COLO668 (cell line): ENCODE data around the gene DAND5.
A peak's percentile ranks its signal among the peaks of the same experiment; 100 is the strongest.
"Not testable (repeated sequence)": the region's sequence is repeated elsewhere in the genome, so short reads cannot be mapped to it uniquely, and the experiment has no call there.

Experiments
- DNase-seq: peaks from one replicate; lab custom pipeline; 2025; ENCODE audit not compliant: unreplicated experiment; lab: John Stamatoyannopoulos, UW

DAND5 gene

DNA sequence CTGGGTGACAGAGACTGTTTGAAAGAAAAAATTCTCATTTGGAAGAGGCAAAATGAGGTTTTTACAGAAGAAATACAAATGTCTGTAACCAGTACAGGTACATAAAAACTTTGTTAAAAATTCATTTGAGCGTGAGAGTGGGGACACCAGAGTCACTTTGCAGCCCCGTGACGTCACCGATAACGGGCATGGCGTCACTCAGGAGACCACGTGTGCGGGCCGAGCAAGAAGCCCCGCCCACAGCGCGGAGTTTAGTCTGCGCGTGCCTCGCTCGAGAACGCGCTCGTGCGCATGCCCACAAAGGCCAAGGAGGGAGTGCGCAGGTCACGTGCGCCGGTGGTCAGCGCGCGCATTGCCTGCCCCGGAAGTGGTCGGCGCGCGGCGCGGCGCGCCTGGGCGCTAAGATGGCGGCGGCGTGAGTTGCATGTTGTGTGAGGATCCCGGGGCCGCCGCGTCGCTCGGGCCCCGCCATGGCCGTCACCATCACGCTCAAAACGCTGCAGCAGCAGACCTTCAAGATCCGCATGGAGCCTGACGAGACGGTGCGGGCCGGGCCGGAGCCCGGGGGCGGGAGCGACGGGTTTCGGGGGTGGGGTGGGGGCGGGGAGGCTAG is 23.8 kb upstream of the DAND5 start, which contains the start of gene RAD23A:
Gene RAD23A (plus strand): TSS at position 384 of the 613 bp plus-strand sequence. CDS start 87 bp downstream, at position 471.
- DNase-seq = peak; percentile 99

DNA sequence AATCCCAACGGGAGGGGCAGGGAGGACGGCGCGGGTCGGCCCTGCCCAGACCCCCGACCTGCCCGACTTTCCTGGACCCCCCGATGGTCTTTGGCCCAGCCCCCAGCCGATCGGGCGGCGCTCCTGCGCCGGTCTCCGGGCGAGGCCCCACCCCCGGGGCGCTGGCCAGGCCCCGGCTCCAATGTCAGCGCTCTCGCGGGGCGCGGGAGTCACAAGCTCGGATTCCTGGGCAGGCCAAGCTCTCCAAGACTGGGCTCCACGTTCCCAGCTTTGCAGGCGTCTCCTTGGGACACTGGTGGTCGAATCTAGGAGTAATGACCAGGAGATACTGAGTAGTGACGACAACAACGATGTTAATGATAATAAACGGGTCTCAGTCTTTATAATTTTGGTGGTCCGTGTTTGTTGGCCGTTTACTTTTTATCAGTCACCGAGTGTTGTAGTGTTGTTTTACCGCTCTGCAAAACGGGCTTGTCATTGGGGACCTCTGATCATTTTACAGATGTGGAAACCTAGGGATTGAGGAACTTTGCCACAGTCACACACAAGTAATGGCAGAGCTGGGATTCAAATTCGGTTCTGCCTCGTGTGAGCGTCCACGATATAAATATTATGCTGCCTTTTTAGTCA is 23.2 kb upstream of the DAND5 start:
- DNase-seq = peak; percentile 88

DNA sequence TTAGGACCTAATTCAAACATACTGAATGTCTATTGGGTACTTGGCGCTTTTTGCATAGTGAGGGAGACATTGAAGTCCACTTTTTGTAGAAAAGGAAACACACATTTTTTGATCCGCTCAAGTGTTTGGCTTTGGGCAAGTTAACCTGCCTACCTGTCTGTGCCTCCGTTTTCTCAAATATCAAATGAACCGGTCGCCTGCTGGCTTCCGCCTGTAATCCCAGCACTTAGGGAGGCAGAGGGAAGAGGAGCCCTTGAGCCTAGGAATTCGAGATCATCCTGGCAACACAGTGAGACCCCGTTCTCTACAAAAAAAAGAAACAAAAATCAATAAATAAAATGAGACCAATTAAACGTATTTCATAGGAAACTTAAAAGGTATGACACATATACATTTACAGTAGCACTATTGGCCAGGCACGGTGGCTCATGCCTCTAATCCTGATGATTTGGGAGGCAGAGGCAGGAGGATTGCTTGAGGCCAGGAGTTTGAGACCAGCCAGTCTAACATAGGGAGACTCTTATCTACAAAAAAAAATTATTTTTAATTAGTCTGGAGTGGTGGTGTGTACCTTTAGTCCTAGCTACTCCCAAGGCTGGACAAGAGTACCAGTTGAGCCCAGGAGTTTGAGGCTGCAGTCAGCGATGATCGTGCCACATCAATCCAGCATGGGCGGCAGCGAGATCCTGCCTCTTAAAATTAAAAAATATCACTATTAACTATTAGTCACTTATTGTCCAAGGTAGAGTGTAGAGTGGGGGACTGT is 22.5 kb upstream of the DAND5 start:
- DNase-seq = peak; percentile 14

DNA sequence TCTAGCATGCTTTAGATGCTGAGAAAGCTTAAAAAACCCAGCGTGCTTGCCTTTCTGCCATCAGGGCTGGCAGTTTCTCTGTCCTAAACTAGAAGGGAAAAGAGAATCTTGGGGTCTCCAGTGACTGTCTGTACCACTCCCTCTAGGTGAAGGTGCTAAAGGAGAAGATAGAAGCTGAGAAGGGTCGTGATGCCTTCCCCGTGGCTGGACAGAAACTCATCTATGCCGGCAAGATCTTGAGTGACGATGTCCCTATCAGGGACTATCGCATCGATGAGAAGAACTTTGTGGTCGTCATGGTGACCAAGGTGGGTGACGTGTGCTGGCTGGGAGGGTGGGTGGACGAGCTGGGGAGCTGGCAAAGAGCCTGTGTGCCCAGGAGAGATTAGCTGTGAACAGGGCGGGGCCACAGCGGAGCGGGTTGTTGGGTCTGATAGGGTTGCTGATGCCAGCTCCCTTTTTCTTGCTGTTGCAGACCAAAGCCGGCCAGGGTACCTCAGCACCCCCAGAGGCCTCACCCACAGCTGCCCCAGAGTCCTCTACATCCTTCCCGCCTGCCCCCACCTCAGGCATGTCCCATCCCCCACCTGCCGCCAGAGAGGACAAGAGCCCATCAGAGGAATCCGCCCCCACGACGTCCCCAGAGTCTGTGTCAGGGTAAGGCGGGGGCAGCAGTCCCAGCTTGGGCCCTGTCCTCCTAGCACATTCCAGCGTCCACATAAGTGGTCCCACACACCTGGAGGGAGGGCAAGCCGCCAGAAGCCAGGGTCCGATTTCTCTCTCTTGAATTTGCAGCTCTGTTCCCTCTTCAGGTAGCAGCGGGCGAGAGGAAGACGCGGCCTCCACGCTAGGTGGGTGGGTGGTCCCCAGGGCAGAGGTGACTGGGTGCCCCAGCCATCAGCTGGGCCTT is 21.4 kb upstream of the DAND5 start:
- no peak for DNase-seq

DNA sequence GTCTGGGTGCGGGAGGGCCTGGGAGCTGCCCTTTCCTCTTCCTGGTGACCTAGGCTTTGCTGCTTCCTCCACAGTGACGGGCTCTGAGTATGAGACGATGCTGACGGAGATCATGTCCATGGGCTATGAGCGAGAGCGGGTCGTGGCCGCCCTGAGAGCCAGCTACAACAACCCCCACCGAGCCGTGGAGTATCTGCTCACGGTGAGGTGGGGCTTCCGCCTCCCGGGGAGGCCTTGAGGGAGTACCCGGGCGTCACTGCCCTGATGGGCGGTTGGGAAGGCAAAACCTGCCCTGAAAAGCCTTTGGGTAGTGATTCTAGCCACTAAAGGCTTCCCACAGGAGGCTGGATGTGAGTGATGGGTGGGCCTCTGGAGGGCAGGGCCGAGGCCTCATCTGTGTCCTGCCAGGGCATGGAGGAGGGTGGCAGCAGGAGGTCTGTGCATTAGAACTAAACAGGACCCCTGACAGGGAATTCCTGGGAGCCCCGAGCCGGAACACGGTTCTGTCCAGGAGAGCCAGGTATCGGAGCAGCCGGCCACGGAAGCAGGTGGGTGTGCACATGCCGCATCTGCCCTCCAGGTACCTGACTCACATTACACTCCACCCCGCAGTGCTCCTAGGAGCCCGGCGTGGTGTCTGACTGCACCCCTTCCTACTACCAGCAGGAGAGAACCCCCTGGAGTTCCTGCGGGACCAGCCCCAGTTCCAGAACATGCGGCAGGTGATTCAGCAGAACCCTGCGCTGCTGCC is 20.6 kb upstream of the DAND5 start:
- DNase-seq = no peak

DNA sequence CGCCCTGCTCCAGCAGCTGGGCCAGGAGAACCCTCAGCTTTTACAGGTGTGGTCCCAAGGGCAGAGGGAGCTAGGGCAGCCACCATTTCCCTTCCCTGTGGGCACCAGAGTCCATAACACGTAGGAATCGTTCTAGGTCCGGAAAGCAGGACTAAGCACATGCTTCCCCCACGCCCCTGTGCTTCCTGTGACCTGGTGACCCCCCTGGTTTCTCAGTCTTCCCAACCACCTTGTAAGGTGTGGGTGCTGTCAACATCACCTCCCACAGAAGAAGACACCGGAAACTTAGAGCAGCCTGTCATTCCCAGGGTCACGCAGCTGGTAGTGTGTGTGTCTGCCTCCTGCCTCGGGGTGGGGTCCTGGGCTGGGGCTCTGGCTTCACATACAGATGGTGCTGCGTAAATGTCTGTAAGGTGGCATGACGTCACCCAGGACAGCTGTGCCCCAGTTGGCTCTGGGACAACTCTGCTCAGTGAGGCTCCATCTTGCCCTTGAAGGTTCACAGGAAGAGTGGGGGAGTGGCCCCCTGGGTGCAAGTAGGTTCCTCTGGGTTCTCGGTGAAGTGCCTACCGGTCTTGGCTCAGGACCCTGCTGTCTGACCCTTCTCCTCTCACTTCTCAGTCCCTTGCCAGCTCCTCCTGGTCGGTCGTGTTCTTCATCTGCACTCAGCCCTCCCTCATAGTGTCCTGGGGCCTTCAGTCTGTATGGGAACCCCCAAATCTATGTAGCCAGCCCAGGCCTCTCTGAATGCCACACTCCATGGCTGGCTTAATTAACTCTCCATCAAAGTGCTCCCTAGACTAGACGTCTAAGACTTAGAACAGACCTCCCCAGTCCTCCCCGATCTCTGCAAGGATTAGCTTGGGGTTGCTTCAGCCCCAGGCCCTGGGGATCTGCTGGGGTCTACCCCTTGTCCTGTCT is 19.8 kb upstream of the DAND5 start:
- DNase-seq = no peak

DNA sequence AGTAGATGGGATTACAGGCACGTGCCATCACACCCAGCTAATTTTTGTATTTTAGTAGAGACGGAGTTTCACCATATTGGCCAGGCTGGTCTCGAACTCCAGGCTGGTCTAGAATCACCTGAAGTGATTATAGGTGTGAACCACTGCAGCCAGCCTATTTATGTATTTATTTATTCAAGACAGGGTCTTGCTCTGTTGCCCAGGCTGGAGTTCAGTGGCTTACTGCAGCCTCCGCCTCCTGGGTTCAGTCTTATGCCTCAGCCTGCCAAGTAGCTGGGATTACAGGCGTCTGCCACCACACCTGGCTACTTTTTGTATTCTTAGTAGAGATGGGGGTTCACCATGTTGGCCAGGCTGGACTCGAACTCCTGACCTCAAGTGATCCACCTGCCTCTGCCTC is 17.3 kb upstream of the DAND5 start:
- not testable (repeated sequence) for DNase-seq

DNA sequence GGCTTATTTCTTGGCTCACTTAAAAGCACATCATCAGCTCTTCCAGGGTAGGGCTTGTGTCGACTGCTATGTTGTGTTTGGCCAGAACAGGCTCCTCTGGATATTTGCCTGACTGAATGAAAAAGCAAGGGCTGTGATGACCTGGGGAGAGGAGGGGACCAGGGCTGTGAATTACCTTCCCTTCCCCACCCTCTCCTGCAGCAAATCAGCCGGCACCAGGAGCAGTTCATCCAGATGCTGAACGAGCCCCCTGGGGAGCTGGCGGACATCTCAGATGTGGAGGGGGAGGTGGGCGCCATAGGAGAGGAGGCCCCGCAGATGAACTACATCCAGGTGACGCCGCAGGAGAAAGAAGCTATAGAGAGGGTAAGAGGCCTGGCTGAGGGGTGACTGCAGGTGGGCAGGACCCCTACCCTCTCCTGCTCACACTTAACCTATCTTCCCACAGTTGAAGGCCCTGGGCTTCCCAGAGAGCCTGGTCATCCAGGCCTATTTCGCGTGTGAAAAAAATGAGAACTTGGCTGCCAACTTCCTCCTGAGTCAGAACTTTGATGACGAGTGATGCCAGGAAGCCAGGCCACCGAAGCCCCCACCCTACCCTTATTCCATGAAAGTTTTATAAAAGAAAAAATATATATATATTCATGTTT is 16.8 kb upstream of the DAND5 start:
- DNase-seq = no peak

DNA sequence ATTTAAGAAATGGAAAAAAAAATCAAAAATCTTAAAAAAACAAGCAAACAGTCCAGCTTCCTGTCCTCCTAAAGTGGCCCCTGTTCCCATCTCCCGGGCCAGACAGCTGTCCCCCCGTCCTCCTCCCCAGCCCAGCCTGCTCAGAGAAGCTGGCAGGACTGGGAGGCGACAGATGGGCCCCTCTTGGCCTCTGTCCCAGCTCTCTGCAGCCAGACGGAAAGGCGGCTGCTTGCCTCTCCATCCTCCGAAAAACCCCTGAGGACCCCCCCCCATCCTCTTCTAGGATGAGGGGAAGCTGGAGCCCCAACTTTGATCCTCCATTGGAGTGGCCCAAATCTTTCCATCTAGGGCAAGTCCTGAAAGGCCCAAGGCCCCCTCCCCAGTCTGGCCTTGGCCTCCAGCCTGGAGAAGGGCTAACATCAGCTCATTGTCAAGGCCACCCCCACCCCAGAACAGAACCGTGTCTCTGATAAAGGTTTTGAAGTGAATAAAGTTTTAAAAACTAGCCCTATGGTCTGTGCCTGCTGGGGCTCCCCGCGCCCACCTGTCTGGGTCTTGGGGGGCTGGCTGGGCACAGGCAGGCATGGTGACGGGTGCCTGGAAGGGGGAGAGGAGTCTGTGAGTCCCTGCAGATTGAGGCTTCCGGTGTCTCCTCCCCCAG is 16.1 kb upstream of the DAND5 start:
- no peak for DNase-seq

DNA sequence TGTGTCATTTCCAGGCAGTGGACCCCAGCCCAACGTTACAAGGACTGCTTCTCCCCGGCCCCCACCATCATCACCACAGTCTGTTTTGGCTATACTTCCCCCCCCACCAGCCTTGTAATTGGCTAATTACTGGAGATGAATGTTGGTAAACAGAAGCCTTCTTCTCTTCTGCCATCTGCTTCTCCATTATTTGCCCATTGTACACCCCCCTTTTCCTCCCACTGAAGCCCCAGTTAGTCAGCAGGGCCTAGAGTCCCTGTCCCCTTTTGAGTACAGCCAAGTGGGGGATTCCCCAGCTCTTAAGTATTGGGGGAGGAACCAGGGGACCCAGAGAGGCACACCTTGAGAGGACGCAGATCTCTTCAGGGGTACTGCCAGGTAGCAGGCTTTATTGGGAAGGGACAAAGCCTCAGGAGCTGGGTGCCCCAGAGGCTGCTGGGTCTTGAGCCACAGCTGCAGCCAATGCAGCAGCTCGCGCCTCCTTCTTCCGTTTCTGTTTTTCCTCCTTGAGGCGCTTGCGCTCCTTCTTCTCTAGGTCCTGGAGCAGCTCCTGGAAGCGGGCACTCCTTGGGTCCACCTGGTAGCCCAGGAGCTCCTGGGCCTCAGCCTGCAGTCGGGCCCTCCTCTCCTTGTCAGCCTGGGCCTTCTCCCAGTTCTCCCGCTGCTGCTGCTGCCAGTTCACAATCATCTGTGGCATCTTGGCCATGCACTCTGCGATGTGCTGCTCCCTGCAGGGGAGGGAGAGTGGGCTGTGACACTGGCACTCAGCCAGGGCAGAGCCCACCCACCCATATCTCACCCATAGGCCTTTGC is 15.4 kb upstream of the DAND5 start:
- no peak for DNase-seq

DNA sequence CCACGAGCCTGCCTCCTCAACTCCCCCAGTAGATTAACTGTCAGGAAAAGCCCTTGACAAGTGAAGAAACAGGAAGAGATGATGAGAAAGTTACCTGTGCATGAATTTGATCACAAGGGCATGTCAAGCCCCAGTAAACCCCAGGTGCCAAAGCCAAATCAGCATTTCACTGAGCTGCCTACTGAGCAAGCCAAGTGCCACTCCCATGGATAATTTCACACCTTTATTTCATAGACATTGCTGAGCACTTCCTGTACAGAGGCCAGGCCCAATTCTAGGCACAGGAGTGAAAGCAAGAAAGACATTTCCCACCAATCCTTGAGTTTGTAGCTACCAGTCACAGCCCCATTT is 14.8 kb upstream of the DAND5 start:
- no peak for DNase-seq

DNA sequence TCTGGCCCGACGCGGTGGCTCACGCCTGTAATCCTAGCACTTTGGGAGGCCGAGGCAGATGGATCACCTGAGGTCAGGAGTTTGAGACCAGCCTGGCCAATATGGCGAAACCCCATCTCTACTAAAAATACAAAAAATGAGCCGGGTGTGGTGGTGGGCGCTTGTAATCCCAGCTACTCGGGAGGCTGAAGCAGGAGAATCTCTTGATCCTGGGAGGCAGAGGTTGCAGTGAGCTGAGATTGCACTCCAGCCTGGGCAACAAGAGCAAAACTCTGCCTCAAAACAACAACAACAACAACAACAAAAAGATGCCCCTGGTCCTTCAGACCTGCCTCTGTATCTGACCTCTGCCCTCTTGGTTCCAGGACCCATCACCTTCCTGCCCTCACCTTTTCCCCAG is 13.8 kb upstream of the DAND5 start:
- not testable (repeated sequence) for DNase-seq

DNA sequence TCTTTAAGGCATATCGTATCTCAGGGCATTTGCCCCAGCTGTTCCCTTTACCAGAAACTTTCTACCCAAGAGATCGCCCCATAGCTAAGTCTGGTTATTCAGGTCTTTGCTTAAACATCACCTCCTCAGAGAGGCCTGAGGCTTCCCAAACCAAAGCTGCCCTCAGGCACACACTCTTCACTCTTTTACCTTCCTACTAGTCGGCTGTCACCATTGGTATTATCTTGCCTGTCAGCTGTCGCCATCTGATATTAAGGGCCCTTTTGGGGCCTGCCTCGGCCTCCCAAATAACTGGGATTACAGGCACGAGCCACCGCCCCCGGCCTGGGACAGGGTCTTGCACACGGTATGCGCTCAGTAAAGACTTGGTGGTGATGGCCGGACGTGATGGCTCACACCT is 13.4 kb upstream of the DAND5 start:
- DNase-seq = no peak

DNA sequence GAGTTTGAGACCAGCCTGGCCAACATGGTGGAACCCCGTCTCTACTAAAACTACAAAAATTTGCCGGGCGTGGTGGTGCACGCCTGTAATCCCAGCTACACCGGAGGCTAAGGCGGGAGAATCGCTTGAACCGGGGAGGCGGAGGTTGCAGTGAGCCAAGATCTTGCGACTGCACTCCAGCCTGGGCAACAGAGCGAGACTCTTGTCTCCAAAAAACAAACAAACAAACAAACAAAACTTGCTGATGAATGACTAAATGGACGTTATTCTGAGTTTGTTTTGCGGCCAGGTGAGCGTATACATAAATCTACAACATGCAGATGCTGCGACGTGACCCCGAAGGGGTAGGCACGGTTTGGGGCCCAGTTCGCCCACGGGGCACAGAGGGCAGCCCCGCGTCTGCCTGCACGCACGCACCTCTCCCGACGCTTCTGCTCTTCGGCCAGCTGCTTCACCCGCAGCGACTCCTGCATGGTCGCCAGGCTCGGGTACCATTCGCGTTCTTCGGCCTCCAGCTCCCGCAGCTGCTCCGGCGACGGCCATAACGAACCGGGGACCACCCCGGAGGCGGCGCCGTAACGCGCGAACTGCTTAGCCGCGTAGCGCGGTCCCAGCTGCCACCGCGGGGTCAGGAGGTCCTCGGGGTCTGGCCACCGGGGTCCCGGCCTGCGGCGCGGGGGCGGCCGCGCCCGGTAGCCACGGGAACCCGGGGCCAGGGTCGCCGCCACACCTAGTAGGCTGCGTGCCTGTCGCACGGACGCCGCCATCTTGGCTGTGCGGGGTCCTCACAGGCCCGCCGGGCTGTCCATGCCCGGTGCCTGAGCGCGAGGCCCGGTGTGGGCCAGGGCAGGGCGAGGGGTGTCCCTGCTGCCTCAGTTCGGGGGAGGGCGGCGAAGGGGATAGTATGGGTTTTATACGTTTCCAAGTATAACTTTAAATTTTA is 12.7 kb upstream of the DAND5 start, which contains the start of gene GADD45GIP1:
Gene GADD45GIP1 (minus strand): TSS at position 778 of the 943 bp plus-strand sequence. CDS start 11 bp downstream, at position 767.
- peak; percentile 88 for DNase-seq

DNA sequence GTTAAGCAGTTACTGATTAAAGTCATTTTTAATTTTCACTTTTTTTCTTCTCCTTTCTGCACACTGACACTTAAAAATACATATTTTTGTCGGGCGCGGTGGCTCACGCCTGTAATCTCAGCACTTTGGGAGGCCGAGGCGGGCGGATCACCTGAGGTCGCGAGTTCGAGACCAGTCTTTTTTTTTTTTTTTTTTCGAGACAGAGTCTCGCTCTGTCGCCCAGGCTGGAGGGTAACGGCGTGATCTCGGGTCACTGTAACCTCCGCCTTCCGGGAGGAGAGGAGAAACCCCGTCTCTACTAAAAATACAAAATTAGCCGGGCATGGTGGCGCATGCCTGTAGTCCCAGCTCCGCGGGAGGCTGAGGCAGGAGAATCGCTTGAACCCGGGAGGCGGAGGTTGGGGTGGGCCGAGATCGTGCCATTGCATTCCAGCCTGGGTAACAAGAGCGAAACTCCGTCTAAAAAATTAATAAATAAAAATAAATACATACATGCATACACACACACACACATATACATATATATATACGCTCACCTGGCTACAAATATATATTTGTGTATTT is 11.9 kb upstream of the DAND5 start:
- DNase-seq = not testable (repeated sequence)

DNA sequence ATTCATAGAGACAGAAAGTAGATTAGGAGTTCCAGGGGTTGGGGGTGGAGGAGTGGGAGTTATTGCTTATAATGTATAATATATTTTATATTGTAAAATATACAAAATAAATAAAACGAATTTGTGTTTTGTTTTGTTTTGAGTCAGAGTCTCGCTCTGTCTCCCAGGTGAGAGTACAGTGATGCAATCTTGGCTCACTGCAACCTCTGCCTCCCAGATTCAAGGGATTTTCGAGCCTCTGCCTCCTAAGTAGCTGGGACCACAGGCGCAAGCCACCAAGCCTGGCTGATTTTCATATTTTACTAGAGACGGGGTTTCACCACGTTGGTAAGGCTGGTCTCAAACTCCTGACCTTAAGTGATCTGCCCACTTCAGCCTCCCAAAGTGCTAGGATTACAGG is 9.9 kb upstream of the DAND5 start:
- no peak for DNase-seq
